Stimulated activated naive B cell treated with anti-CD40 and anti-IgM and Interleukin-4, amounts not matched to agents 10 μg/mL and 1 μg/mL and 100 μg/mL, for 72 hours (primary cell): ENCODE data around the gene NR6A1.

Experiments
- ATAC-seq, 2 donors: fragments of 150-1000 bp; cut with Tn5 transposase; replicated peaks; 2 replicates each; pipeline ENCODE4 v1.10.0; 2021; ENCODE audit warnings: moderate library complexity in 1 of 2
- DNase-seq: peaks from one replicate; pipeline ENCODE4 v3.0.0; 2021
- H3K27ac Mint-ChIP-seq: one replicate; pipeline ENCODE4 v1.8.0; 2022; ENCODE audit warnings: mild to moderate bottlenecking, mixed read lengths
- H3K27me3 Mint-ChIP-seq, 2 donors: one replicate each; pipeline ENCODE4 v1.8.0; 2022; ENCODE audit warnings: mixed read lengths in 2 of 2
- H3K36me3 Mint-ChIP-seq, 2 donors: one replicate each; pipeline ENCODE4 v1.8.0; 2022; ENCODE audit warnings: mixed read lengths in 2 of 2, mild to moderate bottlenecking in 1 of 2
- H3K4me1 Mint-ChIP-seq, 2 donors: one replicate each; pipeline ENCODE4 v1.8.0; 2022; ENCODE audit warnings: mixed read lengths in 2 of 2, mild to moderate bottlenecking in 1 of 2
- H3K4me3 Mint-ChIP-seq, 2 donors: one replicate each; pipeline ENCODE4 v1.8.0; 2022; ENCODE audit warnings: mild to moderate bottlenecking in 2 of 2, mixed read lengths in 2 of 2, moderate library complexity in 1 of 2
- H3K9me3 Mint-ChIP-seq, 2 donors: one replicate each; pipeline ENCODE4 v1.8.0; 2022; ENCODE audit warnings: mixed read lengths in 2 of 2, mild to moderate bottlenecking in 1 of 2

Gene NR6A1

DNA sequence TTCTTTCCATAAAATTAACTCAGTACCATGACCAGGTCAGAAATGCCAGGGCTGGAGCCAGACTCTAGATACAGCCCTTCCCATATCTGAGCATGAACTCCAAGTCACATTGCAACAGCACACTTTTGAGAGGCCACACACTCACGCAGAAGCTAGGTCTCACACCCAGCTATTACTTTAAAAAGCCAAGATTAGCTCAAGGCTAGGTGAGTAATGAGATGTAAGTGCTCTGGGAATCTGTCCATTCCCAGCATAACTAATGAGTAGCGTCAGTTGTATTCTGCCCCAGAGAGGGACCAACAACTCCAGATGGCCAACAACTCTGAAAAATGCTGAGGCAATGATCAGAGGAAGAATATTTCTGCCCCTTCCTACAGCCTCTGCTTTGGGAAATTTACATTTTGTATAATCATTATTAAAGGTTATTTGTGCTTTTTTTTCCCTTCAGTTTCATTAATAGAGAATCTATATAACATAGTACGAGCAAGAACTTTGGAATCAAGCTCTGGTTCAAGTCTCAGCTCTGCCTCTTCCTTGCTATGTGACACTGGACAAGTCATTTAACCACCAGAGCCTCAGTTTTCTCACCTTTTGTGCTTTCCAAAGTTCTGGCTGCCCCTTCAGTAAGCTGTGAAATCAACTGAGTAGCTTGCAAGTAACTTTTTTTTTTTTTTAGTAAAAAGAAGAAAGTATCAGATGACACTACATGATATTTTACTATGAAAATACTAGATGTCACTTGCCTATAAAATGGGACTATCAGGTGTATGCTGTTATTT lies 118.3 kb downstream of the NR6A1 start:
- Mint-ChIP-seq H3K9me3 (no peaks in the 10 kb centered on the region), H3K36me3 (no peaks in the 10 kb centered on the region), H3K27me3 (no peaks in the 10 kb centered on the region), H3K4me1 (peaks cover 2 to 4% of the 10 kb centered on the region in 2 donors), H3K27ac (no peak overlapping the region), H3K4me3 (no peak overlapping the region)
- no peak for DNase-seq
- ATAC-seq, result no peak

- ATAC-seq, result no peak
- no peak overlapping the region for H3K27ac Mint-ChIP-seq
- DNase-seq, result no peak
- no peaks in the 10 kb centered on the region for H3K36me3 Mint-ChIP-seq
- H3K27me3 Mint-ChIP-seq, result no peaks in the 10 kb centered on the region
- H3K4me3 Mint-ChIP-seq, result no peak overlapping the region
- H3K4me1 Mint-ChIP-seq, result peaks cover 0 to 2% of the 10 kb centered on the region in 2 donors
- H3K9me3 Mint-ChIP-seq, result no peaks in the 10 kb centered on the region
Measured at GRCh38 chr9:124652203-124652602, 118.9 kb downstream of the NR6A1 start.

DNA sequence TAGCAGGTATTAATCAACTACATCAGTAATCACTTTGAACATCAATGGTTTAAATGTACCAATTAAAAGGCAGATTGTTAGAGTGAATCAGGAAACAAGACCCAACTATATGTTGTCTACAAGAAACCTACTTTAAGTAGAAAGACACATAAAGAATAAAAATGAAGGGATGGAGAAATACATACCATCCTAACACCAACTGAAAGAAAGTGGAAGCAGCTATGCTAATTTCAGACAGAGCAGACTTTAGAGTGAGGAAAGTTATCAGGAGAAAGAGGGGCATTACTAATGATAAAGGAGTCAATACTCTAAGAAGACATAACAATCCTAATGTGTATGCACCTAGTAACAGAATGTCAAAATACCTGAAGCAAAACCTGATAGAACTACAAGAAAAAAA lies 125.8 kb downstream of the NR6A1 start:
- Mint-ChIP-seq H3K4me3 (no peak overlapping the region), H3K27me3 (no peaks in the 10 kb centered on the region), H3K27ac (no peak overlapping the region), H3K9me3 (peaks cover 6 to 7% of the 10 kb centered on the region in 2 donors), H3K36me3 (peaks cover 5 to 8% of the 10 kb centered on the region in 2 donors), H3K4me1 (no peaks in the 10 kb centered on the region)
- ATAC-seq (no peak), DNase-seq (no peak)

- no peak for ATAC-seq
Measured at GRCh38 chr9:124639637-124640036, 131.5 kb downstream of the NR6A1 start.

DNA sequence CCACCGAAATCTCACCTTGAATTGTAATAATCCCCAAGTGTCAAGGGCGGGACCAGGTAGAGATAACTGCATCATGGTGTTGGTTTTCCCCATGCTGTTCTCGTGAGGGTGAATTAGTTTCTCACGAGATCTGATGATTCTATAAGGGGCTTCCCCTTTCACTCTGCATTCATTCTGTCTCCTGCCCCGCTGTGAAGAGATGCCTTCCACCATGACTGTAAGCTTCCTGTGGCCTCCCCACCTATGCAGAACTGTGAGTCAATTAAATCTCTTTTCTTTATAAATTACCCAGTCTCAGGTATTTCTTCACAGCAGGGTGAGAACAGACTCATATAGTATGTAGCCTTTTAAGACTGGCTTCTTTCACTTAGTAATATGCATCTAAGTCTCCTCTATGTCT lies 135.8 kb downstream of the NR6A1 start:
- Mint-ChIP-seq H3K36me3 (no peaks in the 10 kb centered on the region), H3K27ac (no peak overlapping the region), H3K4me3 (no peak overlapping the region), H3K9me3 (no peaks in the 10 kb centered on the region), H3K27me3 (no peaks in the 10 kb centered on the region), H3K4me1 (no peaks in the 10 kb centered on the region)
- DNase-seq (no peak), ATAC-seq (no peak)

More at GRCh38 chr9:124639637-124640036, 131.5 kb downstream of the NR6A1 start:
- no peak for DNase-seq
- no peak overlapping the region for H3K27ac Mint-ChIP-seq
- H3K4me1 Mint-ChIP-seq, result no peaks in the 10 kb centered on the region
- no peak overlapping the region for H3K4me3 Mint-ChIP-seq
- H3K36me3 Mint-ChIP-seq, result no peaks in the 10 kb centered on the region
- no peaks in the 10 kb centered on the region for H3K9me3 Mint-ChIP-seq
- H3K27me3 Mint-ChIP-seq, result no peaks in the 10 kb centered on the region

- Mint-ChIP-seq H3K4me3 (no peak overlapping the region), H3K27ac (no peak overlapping the region), H3K9me3 (no peaks in the 10 kb centered on the region), H3K27me3 (no peaks in the 10 kb centered on the region), H3K4me1 (no peaks in the 10 kb centered on the region), H3K36me3 (no peaks in the 10 kb centered on the region)
- DNase-seq, result no peak
- no peak for ATAC-seq
Measured at GRCh38 chr9:124632077-124632621, 139.0 kb downstream of the NR6A1 start.

DNA sequence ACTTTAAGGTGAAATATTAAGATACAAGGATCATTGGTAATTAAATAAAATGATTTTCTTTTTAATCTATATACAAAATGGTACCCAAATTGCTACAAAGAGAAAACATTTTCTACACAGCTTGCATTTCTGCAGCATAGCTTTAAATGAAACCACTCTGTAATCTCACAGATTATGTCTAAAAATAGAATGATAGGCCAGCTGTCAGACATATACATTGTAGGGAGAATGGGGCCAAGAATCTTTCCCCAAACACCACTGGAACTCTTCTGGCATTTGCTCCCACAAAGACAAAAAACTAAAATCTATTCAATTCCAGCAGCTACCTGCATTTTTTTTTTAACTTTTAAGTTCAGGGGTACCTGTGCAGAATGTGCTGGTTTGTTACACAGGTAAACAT lies 139.8 kb downstream of the NR6A1 start:
- no peaks in the 10 kb centered on the region for H3K9me3 Mint-ChIP-seq
- ATAC-seq, result no peak

DNA sequence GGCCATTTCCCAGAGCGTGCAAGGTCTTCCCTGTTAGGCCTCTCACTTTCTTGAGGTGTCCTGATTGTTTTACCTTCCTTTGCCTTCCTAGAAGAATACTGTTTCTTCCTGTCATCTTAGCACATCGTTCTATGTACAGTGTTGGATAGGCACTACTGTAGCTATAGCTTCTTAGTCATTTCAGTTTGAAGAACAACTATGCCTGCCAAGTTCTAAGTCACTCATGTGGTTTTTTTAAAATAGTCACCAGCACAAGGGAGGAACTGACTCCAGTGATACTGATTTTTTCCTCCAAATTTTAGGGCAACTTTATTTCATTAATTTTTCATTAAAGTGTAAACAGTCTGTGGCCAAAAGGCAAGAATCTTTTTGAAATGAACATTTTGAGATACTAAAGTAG lies 141.5 kb downstream of the NR6A1 start:
- H3K9me3 Mint-ChIP-seq, result no peaks in the 10 kb centered on the region
- ATAC-seq, result no peak
- no peak overlapping the region for H3K27ac Mint-ChIP-seq
- DNase-seq, result no peak
- H3K36me3 Mint-ChIP-seq, result no peaks in the 10 kb centered on the region
- no peak overlapping the region for H3K4me3 Mint-ChIP-seq
- H3K27me3 Mint-ChIP-seq, result no peaks in the 10 kb centered on the region
- no peaks in the 10 kb centered on the region for H3K4me1 Mint-ChIP-seq

More for the DNA sequence above, 139.8 kb downstream of the NR6A1 start:
- Mint-ChIP-seq H3K36me3 (no peaks in the 10 kb centered on the region), H3K4me3 (no peak overlapping the region), H3K27ac (no peak overlapping the region), H3K4me1 (no peaks in the 10 kb centered on the region), H3K27me3 (no peaks in the 10 kb centered on the region)
- DNase-seq, result no peak

GRCh38 chr9:124628741-124629140 lies 142.4 kb downstream of the NR6A1 start:
- Mint-ChIP-seq H3K27ac (no peak overlapping the region), H3K9me3 (no peaks in the 10 kb centered on the region), H3K36me3 (no peaks in the 10 kb centered on the region), H3K4me1 (no peaks in the 10 kb centered on the region), H3K27me3 (no peaks in the 10 kb centered on the region), H3K4me3 (no peak overlapping the region)
- ATAC-seq (no peak), DNase-seq (no peak)

DNA sequence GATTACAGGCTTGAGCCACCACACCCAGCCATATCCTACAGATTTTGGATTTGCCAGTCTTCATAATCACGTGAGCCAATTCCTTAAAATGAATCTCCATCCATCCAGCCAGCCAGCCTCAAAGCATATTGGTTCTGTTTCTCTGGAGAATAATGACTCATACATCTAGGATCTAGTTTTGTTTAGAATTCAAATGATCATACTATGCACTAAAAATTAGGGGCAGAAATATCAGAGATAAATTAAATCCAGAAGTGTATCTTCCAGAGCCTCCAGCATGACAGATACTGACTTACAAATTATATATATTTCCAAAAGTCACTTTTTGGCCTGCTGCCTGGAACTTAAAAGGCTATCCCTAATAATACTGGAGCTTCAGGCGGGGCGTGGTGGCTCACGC lies 144.8 kb downstream of the NR6A1 start:
- Mint-ChIP-seq H3K9me3 (no peaks in the 10 kb centered on the region), H3K36me3 (no peaks in the 10 kb centered on the region), H3K4me1 (no peaks in the 10 kb centered on the region), H3K4me3 (no peak overlapping the region), H3K27ac (no peak overlapping the region), H3K27me3 (no peaks in the 10 kb centered on the region)
- no peak for ATAC-seq
- DNase-seq, result no peak

- Mint-ChIP-seq H3K36me3 (no peaks in the 10 kb centered on the region), H3K9me3 (no peaks in the 10 kb centered on the region), H3K4me3 (no peak overlapping the region), H3K4me1 (no peaks in the 10 kb centered on the region), H3K27me3 (no peaks in the 10 kb centered on the region), H3K27ac (no peak overlapping the region)
- DNase-seq (no peak), ATAC-seq (no peak)
Measured at GRCh38 chr9:124625087-124625486, 146.0 kb downstream of the NR6A1 start.

DNA sequence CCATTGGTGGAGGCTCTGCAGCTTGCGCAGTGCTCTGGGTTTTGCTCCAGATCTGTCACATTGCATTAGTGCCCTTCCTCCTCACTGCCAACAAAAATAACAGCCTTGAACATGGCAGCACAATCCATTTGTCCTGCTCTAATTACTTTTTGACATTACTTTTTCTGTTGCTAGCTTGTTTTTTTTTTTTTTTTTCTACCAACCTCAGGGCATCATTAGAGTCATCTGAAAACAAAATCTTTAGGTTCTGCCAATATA lies 146.4 kb downstream of the NR6A1 start:
- Mint-ChIP-seq H3K4me1 (no peaks in the 10 kb centered on the region), H3K4me3 (no peak overlapping the region), H3K27me3 (no peaks in the 10 kb centered on the region), H3K9me3 (no peaks in the 10 kb centered on the region), H3K27ac (no peak overlapping the region), H3K36me3 (no peaks in the 10 kb centered on the region)
- DNase-seq (no peak), ATAC-seq (no peak)

DNA sequence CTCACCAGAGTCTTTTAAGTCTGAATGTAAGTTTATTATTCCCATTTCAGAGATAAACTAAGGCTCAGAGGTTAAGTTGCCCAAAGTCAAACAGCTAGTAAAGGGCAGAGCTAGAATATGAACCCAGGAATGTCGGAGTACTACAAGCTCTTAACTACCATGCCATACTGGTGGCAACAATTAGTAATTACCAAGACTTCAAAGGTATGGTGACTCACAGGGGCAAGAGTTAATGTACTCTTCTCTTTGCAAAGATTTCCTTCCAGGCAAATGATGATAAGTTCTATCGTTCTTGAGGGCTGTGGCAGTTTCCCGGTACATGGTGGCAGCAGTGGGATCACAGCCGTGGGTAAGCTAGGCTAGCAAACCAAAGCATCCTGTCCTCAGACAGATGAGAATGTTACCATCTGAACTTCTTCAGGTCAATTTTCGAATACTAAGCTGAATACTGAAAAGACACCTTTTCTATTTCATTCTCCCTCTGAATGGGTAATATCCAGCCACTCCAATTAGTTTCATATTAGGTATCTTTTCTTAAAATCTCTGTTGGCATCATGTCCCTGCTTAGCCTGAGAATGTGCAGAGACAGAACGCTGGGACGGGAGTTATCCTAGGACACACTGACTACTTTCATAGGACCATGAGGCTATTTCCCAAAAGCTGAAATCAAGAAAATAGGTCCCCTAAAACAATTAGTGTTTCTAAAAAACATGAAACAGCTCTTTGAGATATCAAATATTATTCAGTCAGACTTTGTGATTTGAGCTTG lies 147.0 kb downstream of the NR6A1 start:
- no peaks in the 10 kb centered on the region for H3K4me1 Mint-ChIP-seq
- no peaks in the 10 kb centered on the region for H3K36me3 Mint-ChIP-seq
- no peaks in the 10 kb centered on the region for H3K27me3 Mint-ChIP-seq
- no peak overlapping the region for H3K4me3 Mint-ChIP-seq
- ATAC-seq (no peak), DNase-seq (no peak)
- H3K27ac Mint-ChIP-seq, result no peak overlapping the region
- H3K9me3 Mint-ChIP-seq, result no peaks in the 10 kb centered on the region

DNA sequence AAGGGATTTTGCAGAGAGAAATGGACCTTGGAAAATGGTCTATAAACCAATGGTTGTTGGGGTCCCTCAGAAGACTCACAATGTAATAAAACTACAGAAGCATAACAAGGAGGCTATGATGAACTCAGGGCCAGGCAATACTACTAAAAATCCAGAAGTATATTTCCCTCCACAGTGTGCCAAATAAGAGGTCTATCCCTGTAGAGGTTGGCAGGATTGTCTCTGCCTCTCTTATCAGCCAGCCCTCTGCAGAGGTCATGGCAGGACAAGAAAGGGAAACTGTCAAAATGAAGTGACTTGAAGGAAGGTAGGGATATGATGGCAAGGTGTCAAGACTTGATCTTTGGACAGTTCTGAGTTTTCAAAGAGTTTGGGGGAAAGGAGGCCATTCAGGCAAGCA lies 148.2 kb downstream of the NR6A1 start:
- Mint-ChIP-seq H3K4me3 (no peak overlapping the region), H3K9me3 (no peaks in the 10 kb centered on the region), H3K27ac (no peak overlapping the region), H3K36me3 (no peaks in the 10 kb centered on the region), H3K27me3 (no peaks in the 10 kb centered on the region), H3K4me1 (no peaks in the 10 kb centered on the region)
- no peak for ATAC-seq
- DNase-seq, result no peak
